IMR-90 (cell line): ENCODE data around the gene TXNL4A. TPM values are rescaled to one million over a fixed set of nuclear protein-coding genes. Genes with fewer than 3 reads are reported as not detected.

Experiments used
- ATAC-seq: fragments of 200-7000 bp; cut with Tn5 transposase; 2 replicates; pipeline ENCODE4 v1.9.1; 2020; ENCODE audit warnings: low read depth, mild to moderate bottlenecking, moderate library complexity
- BruUV-seq: library from RNA; stranded (reverse); fragments of 400-500 nt; replicated peaks from 2 replicates; lab custom pipeline; 2021; lab: Mats Ljungman, UMichigan
- CTCF ChIA-PET: fragments of 300-600 bp; formaldehyde crosslinking; extraction: SDS; loops from one replicate; lab custom pipeline; 2021; ENCODE audit warnings: antibody characterized with exemption; lab: Yijun Ruan, JAX
- POLR2A ChIA-PET: fragments of 300-600 bp; sonication (Branson Sonifier 250); formaldehyde crosslinking; loops from one replicate; lab custom pipeline; 2022; ENCODE audit warnings: antibody characterized with exemption; ENCODE audit not compliant: unreplicated experiment; lab: Charles Lee
- DNase-seq: peaks from one replicate; pipeline ENCODE4 v3.0.0; 2013
- H2AFZ ChIP-seq: replicated peaks from 2 replicates; pipeline ENCODE3; 2013; ENCODE audit warnings: low read length, mild to moderate bottlenecking; ENCODE audit not compliant: poor library complexity
- H2AK5ac ChIP-seq: 2 replicates; pipeline ENCODE4 v1.6.1; 2013; ENCODE audit warnings: low read depth, low read length, inconsistent platforms
- H2AK9ac ChIP-seq: replicated peaks from 2 replicates; pipeline ENCODE3; 2013; ENCODE audit warnings: mild to moderate bottlenecking, low read depth, low read length, moderate library complexity; ENCODE audit not compliant: poor library complexity
- H2BK120ac ChIP-seq: 2 replicates; pipeline ENCODE4 v1.6.1; 2013; ENCODE audit warnings: low read depth, low read length, inconsistent platforms
- H2BK15ac ChIP-seq: 3 replicates; pipeline ENCODE4 v1.6.1; 2013; ENCODE audit warnings: low read depth, low read length, inconsistent platforms
- H2BK20ac ChIP-seq: 2 replicates; pipeline ENCODE4 v1.6.1; 2013; ENCODE audit warnings: low read depth, mild to moderate bottlenecking, inconsistent platforms, low read length, moderate library complexity
- H2BK5ac ChIP-seq: 2 replicates; pipeline ENCODE4 v1.6.1; 2013; ENCODE audit warnings: mild to moderate bottlenecking, low read depth, low read length, inconsistent platforms; ENCODE audit not compliant: poor library complexity, severe bottlenecking
- H3K14ac ChIP-seq: replicated peaks from 2 replicates; pipeline ENCODE4 v1.6.1; 2013; ENCODE audit warnings: low read depth, low read length, inconsistent platforms
- H3K18ac ChIP-seq: 2 replicates; pipeline ENCODE4 v1.6.1; 2013; ENCODE audit warnings: low read depth, low read length, control low read depth
- H3K23ac ChIP-seq: 2 replicates; pipeline ENCODE4 v1.6.1; 2013; ENCODE audit warnings: low read depth, low read length, inconsistent platforms
- H3K27ac ChIP-seq: 2 replicates; pipeline ENCODE4 v1.5.1; 2013; ENCODE audit warnings: mild to moderate bottlenecking, control low read depth, low read length; ENCODE audit not compliant: insufficient read depth
- H3K27me3 ChIP-seq: 2 replicates; pipeline ENCODE4 v1.6.1; 2013; ENCODE audit warnings: low read length; ENCODE audit not compliant: control insufficient read depth, insufficient read depth
- H3K36me3 ChIP-seq: 2 replicates; pipeline ENCODE4 v1.6.1; 2013; ENCODE audit warnings: low read length, mixed read lengths; ENCODE audit not compliant: control insufficient read depth, insufficient read depth
- H3K4ac ChIP-seq: 2 replicates; pipeline ENCODE4 v1.6.1; 2013; ENCODE audit warnings: low read depth, low read length, inconsistent platforms
- H3K4me1 ChIP-seq: 2 replicates; pipeline ENCODE4 v1.6.1; 2013; ENCODE audit warnings: low read length, mixed read lengths; ENCODE audit not compliant: control insufficient read depth, insufficient read depth
- H3K4me2 ChIP-seq: 2 replicates; pipeline ENCODE4 v1.6.1; 2013; ENCODE audit warnings: low read depth, mild to moderate bottlenecking, control low read depth, low read length, moderate library complexity
- H3K4me3 ChIP-seq: 2 replicates; pipeline ENCODE4 v1.5.1; 2013; ENCODE audit warnings: low read depth, mild to moderate bottlenecking, control low read depth, low read length, moderate library complexity; ENCODE audit not compliant: insufficient read depth
- H3K56ac ChIP-seq: 2 replicates; pipeline ENCODE4 v1.6.1; 2013; ENCODE audit warnings: low read length, inconsistent platforms; ENCODE audit not compliant: insufficient read depth; ENCODE audit errors: extremely low read depth
- H3K79me1 ChIP-seq, 2 experiments: 2 replicates each; pipeline ENCODE4 v1.6.1; 2013; ENCODE audit warnings: low read length in 2 of 2, inconsistent platforms in 1 of 2, low read depth in 1 of 2
- H3K9ac ChIP-seq: 2 replicates; pipeline ENCODE4 v1.6.1; 2013; ENCODE audit warnings: low read depth, low read length, control low read depth
- H3K9me1 ChIP-seq: 2 replicates; pipeline ENCODE4 v1.6.1; 2013; ENCODE audit warnings: low read length, inconsistent platforms; ENCODE audit not compliant: insufficient read depth
- H3K9me3 ChIP-seq: 2 replicates; pipeline ENCODE4 v1.6.1; 2013; ENCODE audit warnings: low read length; ENCODE audit not compliant: control insufficient read depth, insufficient read depth
- H4K20me1 ChIP-seq: 2 replicates; pipeline ENCODE4 v1.6.1; 2013; ENCODE audit warnings: low read length, inconsistent platforms; ENCODE audit not compliant: insufficient read depth
- H4K5ac ChIP-seq: 2 replicates; pipeline ENCODE4 v1.6.1; 2013; ENCODE audit warnings: mild to moderate bottlenecking, low read depth, low read length, control low read depth
- H4K8ac ChIP-seq, 2 experiments: 2 replicates each; pipeline ENCODE4 v1.6.1; 2013; ENCODE audit warnings: low read depth in 2 of 2, low read length in 2 of 2, control low read depth in 1 of 2, inconsistent platforms in 1 of 2
- H4K91ac ChIP-seq: 2 replicates; pipeline ENCODE4 v1.6.1; 2013; ENCODE audit warnings: low read depth, low read length, inconsistent platforms; ENCODE audit not compliant: insufficient read depth
- CEBPB ChIP-seq: IDR thresholded peaks from 2 replicates; pipeline ENCODE4 v1.6.1; 2012; ENCODE audit warnings: low read depth, low read length, improper control_type of control experiment
- MAZ ChIP-seq: IDR thresholded peaks from 2 replicates; pipeline ENCODE4 v1.6.1; 2012; ENCODE audit warnings: low read depth, mild to moderate bottlenecking, low read length, improper control_type of control experiment, moderate library complexity, borderline replicate concordance
- MXI1 ChIP-seq: IDR thresholded peaks from 2 replicates; pipeline ENCODE4 v1.6.1; 2012; ENCODE audit warnings: low read depth, mild to moderate bottlenecking, low read length, moderate library complexity, borderline replicate concordance
- RAD21 ChIP-seq: IDR thresholded peaks from 2 replicates; pipeline ENCODE4 v1.6.1; 2012; ENCODE audit warnings: low read length, improper control_type of control experiment
- RFX5 ChIP-seq: IDR thresholded peaks from 2 replicates; pipeline ENCODE4 v1.8.0; 2012; ENCODE audit warnings: low read depth, mild to moderate bottlenecking, low read length, moderate library complexity
- SMC3 ChIP-seq: fragments of 150-350 bp; IDR thresholded peaks from 2 replicates; pipeline ENCODE4 v1.6.1; 2016; ENCODE audit warnings: low read depth, mild to moderate bottlenecking, antibody characterized with exemption, low read length, moderate library complexity
- USF2 ChIP-seq: fragments of 150-350 bp; IDR thresholded peaks from 2 replicates; pipeline ENCODE4 v1.6.1; 2017; ENCODE audit warnings: mild to moderate bottlenecking, antibody characterized with exemption, low read length, low read depth
- WGBS, 2 experiments: methylation state at CpG; one replicate each; pipeline versions ENCODE4 v1.1.5 to v1.1.7; 2013; ENCODE audit warnings: missing lambda C conversion rate in 2 of 2; ENCODE audit not compliant: insufficient read length in 1 of 2; ENCODE audit errors: extremely low coverage in 2 of 2; 5-methylcytosine and 5-hydroxymethylcytosine counted together
- dilution Hi-C: fragments of 300-500 bp; cut with HindIII; formaldehyde crosslinking; loops from one replicate; pipeline ENCODE4 v1.14.3; 2018; ENCODE audit warnings: low sequenced_read_pairs; ENCODE audit not compliant: unreplicated experiment
- in situ Hi-C: fragments of 300-500 bp; cut with MboI; formaldehyde crosslinking; loops from 3 replicates; pipeline ENCODE4 v1.14.3; 2019; ENCODE audit warnings: low sequenced_read_pairs, inconsistent platforms, mixed read lengths
- intact Hi-C: fragments of 100-400 bp; cut with micrococcal nuclease; formaldehyde crosslinking; loops from 2 replicates; pipeline ENCODE4 v1.10.0; 2022
- polyA plus RNA-seq, 3 experiments: library from polyadenylated mRNA; depleted of rRNA; stranded (reverse); fragments of >200 nt; gene quantifications; 2 replicates each; pipeline ENCODE4 v1.2.3, GENCODE V29; 2012; ENCODE audit warnings: low replicate concordance in 1 of 3
- total RNA-seq: library from RNA; depleted of rRNA; stranded (reverse); fragments of >200 nt; gene quantifications from 2 replicates; pipeline ENCODE4 v1.2.3, GENCODE V29; 2012

The TXNL4A gene
- total and polyA plus RNA-seq, 2 of the 4 experiments (the other 2 are of a cell fraction): 38.7 to 103 TPM

- no peak overlapping the region for H2BK5ac ChIP-seq
- POLR2A ChIA-PET: no interaction called here
- H3K9ac ChIP-seq: no peak overlapping the region
- CTCF ChIA-PET: no interaction called here
- peaks cover 10% of the 10 kb centered on the region for H3K4me1 ChIP-seq
- TF ChIP-seq RAD21: no peak
- no peak for TF ChIP-seq MAZ
- no peak for TF ChIP-seq CEBPB
- no peak for TF ChIP-seq USF2
- TF ChIP-seq SMC3: no peak
- no peak for TF ChIP-seq MXI1
- no peak for TF ChIP-seq RFX5
- no peak overlapping the region for H2AK9ac ChIP-seq
- no peak overlapping the region for H3K4me3 ChIP-seq
- no peak overlapping the region for H2BK20ac ChIP-seq
- no peak overlapping the region for H4K5ac ChIP-seq
- no peak overlapping the region for H3K27ac ChIP-seq
- 95% methylated on average over 7 of the region's 13 CpGs; no CpG with 5 or more reads in 1 of the 2 experiments for WGBS, 2 experiments
- no peak overlapping the region for H2AFZ ChIP-seq
- peaks cover 87% of the 10 kb centered on the region for H4K20me1 ChIP-seq
- dilution Hi-C loops (no loop called here), in situ Hi-C loops (no loop called here), intact Hi-C loops (no loop called here)
- no peak overlapping the region for H2BK120ac ChIP-seq
- no peak overlapping the region for H3K14ac ChIP-seq
- H3K27me3 ChIP-seq: no peaks in the 10 kb centered on the region
- no peak overlapping the region for H2AK5ac ChIP-seq
- H3K36me3 ChIP-seq: peaks cover 23% of the 10 kb centered on the region
- H3K23ac ChIP-seq: no peak overlapping the region
- peaks cover 22% of the 10 kb centered on the region for H3K9me1 ChIP-seq
- no peak overlapping the region for H3K56ac ChIP-seq
- no peak for DNase-seq
- no peak overlapping the region for H4K8ac ChIP-seq
- no peaks in the 10 kb centered on the region for H3K9me3 ChIP-seq
- no peak overlapping the region for H3K18ac ChIP-seq
- peaks cover 22 to 77% of the 10 kb centered on the region in 2 experiments for H3K79me1 ChIP-seq
- no peak overlapping the region for H3K4ac ChIP-seq
- no peak overlapping the region for H4K91ac ChIP-seq
- no peak overlapping the region for H2BK15ac ChIP-seq
- BruUV-seq: no TSS peak
- H3K4me2 ChIP-seq: no peak overlapping the region
- no peak for ATAC-seq
Observed at GRCh38 chr18:79980585-79980984, 7.8 kb downstream of the TXNL4A start.
